Measurements from ENCODE around the gene HSPA12B.
A peak's percentile ranks its signal among the peaks of the same experiment; 100 is the strongest.

The HSPA12B gene

DNA sequence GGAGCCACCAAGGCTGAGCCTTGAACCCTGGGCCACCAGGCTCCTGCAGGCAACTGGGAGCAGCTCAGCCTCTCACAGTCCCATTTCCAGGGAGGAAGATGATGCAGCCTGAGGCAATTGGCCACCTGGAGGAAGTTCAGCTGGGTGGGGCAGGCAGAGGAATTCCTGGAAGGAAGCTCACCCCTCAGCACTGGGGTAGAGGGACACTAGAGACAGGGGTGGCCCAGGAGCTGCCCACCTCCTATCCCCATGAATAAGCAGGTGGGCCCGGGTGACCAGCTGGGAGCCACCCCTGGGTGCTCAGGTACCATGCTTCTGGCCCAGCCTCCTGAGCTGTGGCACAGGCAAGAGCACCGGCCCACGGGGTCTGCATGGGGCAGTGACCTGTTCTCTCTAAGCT is 3.6 kb upstream of the HSPA12B start:
- Histone ChIP-seq H3K27me3 (ENCODE audit: control insufficient read depth, insufficient read depth, low read length, poor library complexity, severe bottlenecking) (peaks cover 35% of the 10 kb centered on the region), H3K4me3 (ENCODE audit: insufficient read depth, low read depth, low read length) (no peak overlapping the region), H3K27ac (ENCODE audit: insufficient read depth, low read depth, low read length, poor library complexity, severe bottlenecking) (no peak overlapping the region), H3K9me3 (ENCODE audit: control insufficient read depth, low read length) (no peaks in the 10 kb centered on the region), H3K36me3 (ENCODE audit: control insufficient read depth, insufficient read depth, low read length) (no peaks in the 10 kb centered on the region), H3K4me1 (ENCODE audit: control insufficient read depth, insufficient read depth, low read length) (peaks cover 3% of the 10 kb centered on the region)
- 90 to 96% methylated on average over 3 of the region's 3 CpGs for WGBS, 2 experiments

DNA sequence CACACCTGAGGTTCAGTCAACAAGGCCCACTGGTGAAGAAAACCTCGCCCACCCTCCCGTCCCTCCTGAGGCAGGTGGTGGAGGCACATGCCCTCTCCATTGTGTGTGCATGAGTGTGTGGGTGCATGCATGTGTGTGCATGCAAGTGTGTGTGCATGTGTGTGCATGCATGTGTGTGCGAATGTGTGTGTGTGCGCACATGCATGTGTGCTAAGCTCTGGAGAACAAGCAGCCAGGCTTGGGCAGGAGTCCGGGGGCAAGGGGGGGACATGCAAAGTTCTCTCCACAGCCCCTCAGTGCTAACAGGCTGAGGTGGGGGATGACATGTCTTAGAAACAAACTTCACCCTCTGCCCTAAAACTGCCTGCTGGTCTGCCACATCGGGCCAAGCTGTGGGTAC is 3.1 kb upstream of the HSPA12B start:
- H3K9me3 ChIP-seq (ENCODE audit: control insufficient read depth, low read length): no peaks in the 10 kb centered on the region
- 94% methylated on average over 6 of the region's 6 CpGs for WGBS, 2 experiments
- no peak overlapping the region for H3K27ac ChIP-seq (ENCODE audit: insufficient read depth, low read depth, low read length, poor library complexity, severe bottlenecking)
- no peaks in the 10 kb centered on the region for H3K36me3 ChIP-seq (ENCODE audit: control insufficient read depth, insufficient read depth, low read length)
- H3K4me3 ChIP-seq (ENCODE audit: insufficient read depth, low read depth, low read length): no peak overlapping the region
- peaks cover 36% of the 10 kb centered on the region for H3K27me3 ChIP-seq (ENCODE audit: control insufficient read depth, insufficient read depth, low read length, poor library complexity, severe bottlenecking)
- peaks cover 3% of the 10 kb centered on the region for H3K4me1 ChIP-seq (ENCODE audit: control insufficient read depth, insufficient read depth, low read length)

DNA sequence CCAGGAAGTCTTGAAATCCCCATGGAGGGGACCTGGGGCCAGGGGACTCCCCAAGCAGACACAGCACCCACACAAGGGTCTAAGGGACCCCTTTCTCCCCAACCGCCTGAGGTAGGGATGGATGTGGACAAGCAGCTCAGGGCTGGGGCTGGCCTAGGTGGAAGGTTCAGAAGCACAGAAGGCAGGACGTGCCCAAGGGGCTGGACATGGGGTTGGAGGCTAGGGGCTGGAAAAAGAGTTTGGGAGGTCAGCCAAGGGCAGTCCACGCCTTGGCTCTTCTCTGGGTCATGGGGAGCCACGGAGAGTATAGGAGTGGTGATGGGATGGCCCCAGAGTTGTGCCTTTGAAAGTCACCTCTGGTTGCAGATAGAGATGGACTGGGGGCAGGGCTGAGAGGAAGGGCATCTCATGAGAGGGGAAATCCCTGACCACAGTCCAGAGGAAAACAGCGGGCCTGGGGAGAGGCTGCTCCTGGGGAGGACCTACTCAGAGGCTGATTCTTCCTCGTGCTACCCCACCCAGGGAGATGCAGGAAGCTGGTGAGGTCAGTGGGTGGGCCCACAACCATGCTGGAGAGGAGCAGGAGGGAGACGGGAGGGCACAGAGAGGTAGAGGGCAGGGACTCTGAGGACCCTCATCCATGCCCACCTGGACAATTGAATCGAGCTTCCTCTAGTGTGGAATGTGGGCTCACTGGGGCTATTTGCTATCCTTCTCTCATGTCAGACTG is 2.5 kb upstream of the HSPA12B start:
- 87 to 90% methylated on average over 8 of the region's 8 CpGs for WGBS, 2 experiments
- H3K36me3 ChIP-seq (ENCODE audit: control insufficient read depth, insufficient read depth, low read length): no peaks in the 10 kb centered on the region
- no peaks in the 10 kb centered on the region for H3K9me3 ChIP-seq (ENCODE audit: control insufficient read depth, low read length)
- H3K27me3 ChIP-seq (ENCODE audit: control insufficient read depth, insufficient read depth, low read length, poor library complexity, severe bottlenecking): peaks cover 36% of the 10 kb centered on the region
- H3K4me1 ChIP-seq (ENCODE audit: control insufficient read depth, insufficient read depth, low read length): peaks cover 3% of the 10 kb centered on the region
- no peak overlapping the region for H3K27ac ChIP-seq (ENCODE audit: insufficient read depth, low read depth, low read length, poor library complexity, severe bottlenecking)
- no peak overlapping the region for H3K4me3 ChIP-seq (ENCODE audit: insufficient read depth, low read depth, low read length)

DNA sequence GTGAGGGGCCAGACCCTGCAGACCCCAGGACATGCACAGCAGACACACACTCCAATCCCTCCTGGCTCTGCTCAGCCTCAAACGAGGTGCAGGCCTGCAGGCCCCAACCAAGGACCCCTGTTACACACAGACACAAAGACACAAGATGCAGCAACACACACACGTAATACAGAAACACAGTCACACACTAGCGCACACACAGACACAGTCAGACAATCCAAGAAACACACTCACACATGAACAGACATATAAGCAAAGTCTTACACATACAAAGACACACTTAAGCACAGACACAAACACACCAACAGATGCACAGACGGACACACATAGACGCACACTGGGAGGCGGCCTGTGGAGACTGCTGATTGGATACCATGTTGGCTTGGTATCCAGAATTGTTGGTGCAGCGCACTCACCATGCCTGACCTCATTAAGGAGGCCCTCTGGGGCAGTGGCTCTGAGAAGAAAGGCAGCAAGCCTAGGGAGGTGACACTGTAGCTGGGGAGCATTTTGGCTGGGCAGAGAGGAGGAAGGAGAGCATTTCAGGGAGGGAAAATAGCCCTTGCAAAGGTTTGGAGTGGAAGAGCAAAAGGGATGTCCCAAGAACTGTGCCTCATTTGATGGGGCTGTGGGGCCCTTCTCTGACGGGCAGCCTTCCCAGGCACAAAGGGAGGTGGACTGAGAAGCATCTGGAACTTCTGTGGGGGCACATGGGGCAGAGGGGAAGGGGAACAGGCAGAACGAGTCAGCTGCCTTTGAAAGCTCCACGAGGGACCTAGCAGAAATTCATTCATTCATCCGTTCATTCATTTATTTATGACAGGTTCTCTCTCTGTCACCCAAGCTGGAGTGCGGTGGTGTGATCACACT is 1.4 kb upstream of the HSPA12B start:
- WGBS, 2 experiments: 91 to 93% methylated on average over 12 of the region's 12 CpGs
- Histone ChIP-seq H3K4me1 (ENCODE audit: control insufficient read depth, insufficient read depth, low read length) (peaks cover 3% of the 10 kb centered on the region), H3K36me3 (ENCODE audit: control insufficient read depth, insufficient read depth, low read length) (no peaks in the 10 kb centered on the region), H3K9me3 (ENCODE audit: control insufficient read depth, low read length) (no peaks in the 10 kb centered on the region), H3K27ac (ENCODE audit: insufficient read depth, low read depth, low read length, poor library complexity, severe bottlenecking) (no peak overlapping the region), H3K4me3 (ENCODE audit: insufficient read depth, low read depth, low read length) (no peak overlapping the region), H3K27me3 (ENCODE audit: control insufficient read depth, insufficient read depth, low read length, poor library complexity, severe bottlenecking) (peaks cover 36% of the 10 kb centered on the region)

DNA sequence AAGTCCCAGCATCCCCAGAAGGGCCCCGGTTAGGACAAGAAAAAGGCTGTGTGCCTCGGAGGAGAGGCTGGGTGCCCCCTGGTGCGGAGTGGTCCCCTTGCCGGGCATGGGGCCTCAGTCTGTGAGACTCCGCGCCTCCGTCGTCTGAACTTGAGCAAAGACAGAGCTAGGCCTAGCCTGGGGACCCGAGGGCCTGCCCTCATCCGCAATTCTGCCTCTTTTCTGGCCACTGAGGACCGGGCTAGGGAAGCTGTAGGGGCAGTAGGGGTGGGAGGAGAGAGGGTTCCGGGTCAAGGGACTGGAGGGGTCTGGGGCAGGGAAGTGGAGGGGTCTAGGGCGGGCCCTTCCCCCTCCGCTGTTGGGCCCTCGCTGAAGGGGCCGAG is 550 bp upstream of the HSPA12B start:
- Histone ChIP-seq H3K36me3 (ENCODE audit: control insufficient read depth, insufficient read depth, low read length) (no peaks in the 10 kb centered on the region), H3K9me3 (ENCODE audit: control insufficient read depth, low read length) (no peaks in the 10 kb centered on the region), H3K27ac (ENCODE audit: insufficient read depth, low read depth, low read length, poor library complexity, severe bottlenecking) (no peak overlapping the region), H3K4me1 (ENCODE audit: control insufficient read depth, insufficient read depth, low read length) (peaks cover 3% of the 10 kb centered on the region), H3K27me3 (ENCODE audit: control insufficient read depth, insufficient read depth, low read length, poor library complexity, severe bottlenecking) (peaks cover 36% of the 10 kb centered on the region), H3K4me3 (ENCODE audit: insufficient read depth, low read depth, low read length) (no peak overlapping the region)
- 68 to 69% methylated on average over 16 of the region's 16 CpGs for whole genome bisulfite sequencing, 2 experiments

DNA sequence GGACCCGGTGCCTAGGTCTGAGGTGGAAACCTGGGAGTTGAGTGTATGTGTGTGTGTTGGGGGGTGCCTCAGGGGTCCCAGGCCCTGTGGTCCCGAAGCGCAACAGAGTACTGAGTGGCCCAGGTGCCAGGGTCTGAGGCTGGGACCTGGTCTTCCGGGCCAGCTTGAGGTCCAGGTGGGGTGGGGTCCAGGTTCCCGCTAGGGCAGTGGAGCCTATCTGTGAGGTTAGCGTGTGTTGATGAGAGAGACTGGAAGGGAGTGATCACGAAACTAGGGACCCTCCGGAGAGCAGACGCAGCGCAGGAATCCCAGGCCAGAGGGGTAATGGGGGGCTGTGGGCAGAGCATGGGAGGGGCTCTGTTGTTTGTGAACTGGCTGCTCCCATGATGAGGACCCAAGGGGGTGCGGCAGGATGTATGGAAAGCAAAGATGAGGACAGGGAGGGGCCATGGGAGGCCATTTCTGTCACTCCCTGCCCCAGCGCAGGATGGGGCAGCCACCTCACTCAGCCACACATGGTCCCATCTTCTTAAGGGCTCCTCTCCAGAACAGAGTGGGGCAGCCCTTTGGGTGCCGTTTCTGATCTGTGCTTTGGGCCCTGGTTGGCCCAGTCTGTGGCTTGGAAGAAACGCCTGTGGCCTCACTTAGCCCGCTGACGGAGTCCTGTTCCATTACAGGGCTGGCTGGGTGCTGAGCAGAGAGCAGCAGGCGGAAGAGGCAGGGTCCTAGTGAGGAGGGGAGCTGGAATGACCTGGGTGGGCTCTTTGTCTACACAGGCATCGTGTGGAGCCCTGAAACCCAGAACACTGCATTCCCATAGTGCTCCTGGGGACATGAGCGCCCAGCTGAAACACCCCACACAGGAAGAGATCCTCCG is 872 bp downstream of the HSPA12B start:
- Histone ChIP-seq H3K27me3 (ENCODE audit: control insufficient read depth, insufficient read depth, low read length, poor library complexity, severe bottlenecking) (peaks cover 32% of the 10 kb centered on the region), H3K9me3 (ENCODE audit: control insufficient read depth, low read length) (no peaks in the 10 kb centered on the region)
- WGBS, 2 experiments: 91 to 92% methylated on average over 20 of the region's 20 CpGs

DNA sequence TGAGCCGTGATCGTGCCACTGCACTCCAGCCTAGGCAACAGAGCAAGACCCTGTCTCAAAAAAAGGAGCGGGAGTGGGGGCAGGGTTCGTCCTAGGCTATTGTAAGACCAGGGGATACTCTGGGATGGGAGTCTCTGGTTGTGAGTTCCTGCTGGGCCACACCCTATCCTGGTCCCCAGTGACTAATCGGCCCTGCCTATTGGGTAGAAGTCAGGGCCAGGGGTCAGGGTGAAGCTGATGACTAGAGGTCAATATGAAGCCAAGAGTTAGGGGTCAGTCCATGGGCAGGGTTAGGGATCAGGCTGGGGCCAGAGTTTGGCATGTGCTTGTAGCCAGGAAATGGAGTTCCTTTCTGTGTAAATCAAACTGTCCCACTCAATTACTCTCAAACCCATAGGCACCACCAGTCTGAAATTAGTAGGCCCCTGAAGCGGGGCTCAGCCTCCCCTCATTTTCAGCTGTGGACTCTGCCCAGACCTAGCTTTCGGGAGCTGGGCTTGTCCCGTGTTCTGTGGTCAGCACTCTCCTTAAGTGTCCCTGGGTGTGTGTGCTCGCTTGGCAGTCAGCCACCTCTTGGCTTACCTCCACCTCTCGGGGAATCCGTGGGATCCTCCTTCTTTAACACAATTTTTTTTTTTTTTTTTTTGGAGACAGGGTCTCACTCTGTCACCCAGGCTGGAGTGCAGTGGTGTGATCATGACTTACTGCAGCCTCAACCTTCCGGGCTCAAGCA is 1.8 kb downstream of the HSPA12B start:
- 74 to 81% methylated on average over 12 of the region's 12 CpGs for WGBS, 2 experiments
- Histone ChIP-seq H3K27ac (ENCODE audit: insufficient read depth, low read depth, low read length, poor library complexity, severe bottlenecking) (no peak overlapping the region), H3K9me3 (ENCODE audit: control insufficient read depth, low read length) (no peaks in the 10 kb centered on the region), H3K4me3 (ENCODE audit: insufficient read depth, low read depth, low read length) (no peak overlapping the region), H3K4me1 (ENCODE audit: control insufficient read depth, insufficient read depth, low read length) (peaks cover 3% of the 10 kb centered on the region), H3K27me3 (ENCODE audit: control insufficient read depth, insufficient read depth, low read length, poor library complexity, severe bottlenecking) (peaks cover 32% of the 10 kb centered on the region), H3K36me3 (ENCODE audit: control insufficient read depth, insufficient read depth, low read length) (no peaks in the 10 kb centered on the region)

More for the DNA sequence above, 872 bp downstream of the HSPA12B start:
- no peak overlapping the region for H3K27ac ChIP-seq (ENCODE audit: insufficient read depth, low read depth, low read length, poor library complexity, severe bottlenecking)
- H3K4me1 ChIP-seq (ENCODE audit: control insufficient read depth, insufficient read depth, low read length): peaks cover 3% of the 10 kb centered on the region
- peak overlapping the region; percentile 10 for H3K4me3 ChIP-seq (ENCODE audit: insufficient read depth, low read depth, low read length)
- no peaks in the 10 kb centered on the region for H3K36me3 ChIP-seq (ENCODE audit: control insufficient read depth, insufficient read depth, low read length)

DNA sequence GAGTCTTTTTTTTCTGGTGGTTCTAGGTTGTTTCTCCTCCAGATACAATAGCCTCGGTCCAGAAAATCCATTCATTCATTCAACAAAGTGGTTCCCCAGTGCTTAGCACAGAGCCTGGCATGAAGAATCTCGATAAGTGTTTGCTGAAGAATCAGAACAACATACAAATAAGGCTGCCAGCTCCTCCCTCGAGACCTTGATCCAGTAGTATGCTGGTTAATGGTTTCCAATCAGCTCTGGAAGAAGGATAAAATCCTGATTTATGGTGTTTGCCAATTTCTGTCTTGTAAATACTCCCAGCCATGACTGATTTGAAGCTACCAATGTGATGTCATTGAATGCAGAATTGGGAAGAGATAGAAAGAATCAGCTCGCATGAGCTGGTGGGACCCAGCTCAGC is 3.3 kb downstream of the HSPA12B start:
- no peak overlapping the region for H3K4me3 ChIP-seq (ENCODE audit: insufficient read depth, low read depth, low read length)
- no peaks in the 10 kb centered on the region for H3K9me3 ChIP-seq (ENCODE audit: control insufficient read depth, low read length)
- no peaks in the 10 kb centered on the region for H3K36me3 ChIP-seq (ENCODE audit: control insufficient read depth, insufficient read depth, low read length)
- peaks cover 31% of the 10 kb centered on the region for H3K27me3 ChIP-seq (ENCODE audit: control insufficient read depth, insufficient read depth, low read length, poor library complexity, severe bottlenecking)
- H3K27ac ChIP-seq (ENCODE audit: insufficient read depth, low read depth, low read length, poor library complexity, severe bottlenecking): no peak overlapping the region
- 90 to 91% methylated on average over 4 of the region's 4 CpGs for WGBS, 2 experiments
- H3K4me1 ChIP-seq (ENCODE audit: control insufficient read depth, insufficient read depth, low read length): peaks cover 3% of the 10 kb centered on the region

DNA sequence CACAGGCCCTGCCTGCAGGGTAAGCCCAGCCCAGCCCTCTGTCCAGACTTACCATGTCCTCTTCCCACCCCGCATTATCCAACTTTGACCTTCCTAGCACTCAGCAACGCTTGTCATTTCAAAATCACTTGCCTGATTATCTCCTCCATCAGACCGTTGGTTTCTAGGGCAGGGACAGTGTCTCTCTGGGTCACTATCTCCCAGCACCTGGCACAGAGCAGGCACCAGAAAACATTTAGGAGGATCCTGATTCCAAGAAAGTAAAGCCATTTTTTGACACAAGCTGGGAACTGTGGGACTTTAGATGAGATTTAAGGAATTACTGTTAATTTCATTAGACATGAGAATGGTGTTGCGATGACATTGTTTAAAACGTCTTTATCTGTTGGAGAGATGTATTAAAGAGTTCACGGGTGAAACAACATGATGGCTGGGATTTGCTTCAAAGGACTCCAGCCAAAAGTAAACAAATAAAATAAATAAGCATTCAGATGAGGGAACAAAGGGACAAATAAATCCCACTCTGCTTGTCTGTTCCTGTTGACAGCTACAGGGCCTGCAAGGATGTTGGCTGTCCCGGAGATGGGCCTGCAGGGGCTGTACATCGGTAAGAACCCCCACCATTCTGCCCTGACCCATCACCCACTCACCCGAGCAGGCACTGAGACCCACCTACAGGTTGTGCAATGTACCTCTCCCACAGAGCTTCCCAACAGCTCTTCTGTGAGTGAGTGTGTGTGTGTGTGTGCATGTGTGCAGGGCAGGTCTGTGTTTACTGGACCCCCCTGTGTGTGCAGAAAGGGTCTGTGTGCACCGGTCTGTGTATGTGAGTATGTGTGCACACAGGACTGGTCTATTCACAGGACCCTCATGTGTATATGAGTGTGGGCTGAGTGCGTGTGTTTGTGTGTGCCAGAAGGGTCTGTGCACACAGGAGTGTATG is 5.9 kb downstream of the HSPA12B start:
- no peaks in the 10 kb centered on the region for H3K36me3 ChIP-seq (ENCODE audit: control insufficient read depth, insufficient read depth, low read length)
- WGBS, 2 experiments: 88 to 89% methylated on average over 11 of the region's 11 CpGs
- H3K27ac ChIP-seq (ENCODE audit: insufficient read depth, low read depth, low read length, poor library complexity, severe bottlenecking): no peak overlapping the region
- H3K4me3 ChIP-seq (ENCODE audit: insufficient read depth, low read depth, low read length): no peak overlapping the region
- H3K9me3 ChIP-seq (ENCODE audit: control insufficient read depth, low read length): no peaks in the 10 kb centered on the region
- H3K27me3 ChIP-seq (ENCODE audit: control insufficient read depth, insufficient read depth, low read length, poor library complexity, severe bottlenecking): peaks cover 6% of the 10 kb centered on the region
- peaks cover 3% of the 10 kb centered on the region for H3K4me1 ChIP-seq (ENCODE audit: control insufficient read depth, insufficient read depth, low read length)
